H4 (cell line): ENCODE results near the gene TFPI. TPM values are rescaled to one million over a fixed set of nuclear protein-coding genes. Genes with fewer than 3 reads are reported as not detected.

Source experiments
- DNase-seq: peaks from one replicate; pipeline ENCODE4 v3.0.0-alpha.2; 2015; ENCODE audit warnings: low spot score
- total RNA-seq: library from RNA; depleted of rRNA; stranded (reverse); fragments of >200 nt; shearing (Covaris generic); gene quantifications from 2 replicates; pipeline ENCODE4 v1.2.3, GENCODE V29; 2014; rRNA removed

The TFPI gene
- total RNA-seq, 1 experiment from 2014 or later: 90.7 TPM

DNA sequence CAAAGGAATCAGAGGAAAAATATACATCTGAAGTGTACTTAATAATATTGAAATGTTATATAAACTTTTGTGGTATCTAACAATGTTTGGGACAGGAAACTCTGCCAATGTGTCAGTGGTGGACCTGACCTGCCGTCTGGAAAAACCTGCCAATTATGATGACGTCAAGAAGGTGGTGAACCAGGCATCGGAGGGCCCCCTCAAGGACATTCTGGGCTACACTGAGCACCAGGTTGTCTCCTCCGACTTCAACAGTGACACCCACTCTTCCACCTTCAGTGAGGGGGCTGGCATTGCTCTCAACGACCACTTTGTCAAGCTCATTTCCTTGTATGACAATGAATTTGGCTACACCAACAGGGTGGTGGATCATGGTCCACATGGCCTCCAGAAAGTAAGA, 138.8 kb downstream of the TFPI start:
- DNase-seq: no peak

Other genes starting within 250 kb of the TFPI start
- 0.62 and 1.3 TPM in 2 replicates for gene CALCRL, start 106.2 kb downstream of the TFPI start, total RNA-seq